DND-41 (cell line): ENCODE results near the gene MEGF6.
A peak's percentile ranks its signal among the peaks of the same experiment; 100 is the strongest.

Experiments used
- ATAC-seq: fragments of 200-7000 bp; cut with Tn5 transposase; 3 replicates; pipeline ENCODE4 v1.9.1; 2021; ENCODE audit warnings: low read depth; ENCODE audit not compliant: insufficient read depth
- DNase-seq: peaks from one replicate; pipeline ENCODE4 v3.0.0-alpha.2; 2020
- H2AFZ ChIP-seq: 2 replicates; pipeline ENCODE4 v1.6.0; 2012; ENCODE audit warnings: low read depth, low read length
- H3K27ac ChIP-seq: 2 replicates; pipeline ENCODE4 v1.5.1; 2012; ENCODE audit warnings: low read length, inconsistent platforms
- H3K27me3 ChIP-seq: fragments of 200-600 bp; sonication (generic); 2 replicates; pipeline ENCODE4 v1.6.0; 2012; ENCODE audit warnings: low read length, mild to moderate bottlenecking, inconsistent platforms; ENCODE audit not compliant: insufficient read depth, poor library complexity
- H3K36me3 ChIP-seq: 2 replicates; pipeline ENCODE4 v1.5.1; 2012; ENCODE audit warnings: low read length, inconsistent platforms; ENCODE audit not compliant: insufficient read depth
- H3K4me1 ChIP-seq: 2 replicates; pipeline ENCODE4 v1.5.1; 2012; ENCODE audit warnings: mild to moderate bottlenecking, low read length; ENCODE audit not compliant: insufficient read depth
- H3K4me2 ChIP-seq: 2 replicates; pipeline ENCODE4 v1.6.0; 2012; ENCODE audit warnings: mild to moderate bottlenecking, moderate library complexity, low read length, inconsistent platforms; ENCODE audit not compliant: insufficient read depth
- H3K4me3 ChIP-seq, 2 experiments: fragments of 200-600 bp in 1 of 2; shearing (Covaris generic) in 1 of 2; 2 replicates each; pipeline ENCODE4 v1.5.1; 2012 to 2016; ENCODE audit warnings: inconsistent platforms in 2 of 2, low read length in 2 of 2, mild to moderate bottlenecking in 2 of 2, low read depth in 1 of 2, moderate library complexity in 1 of 2
- H3K79me2 ChIP-seq: 2 replicates; pipeline ENCODE4 v1.6.0; 2012; ENCODE audit warnings: low read length, inconsistent platforms; ENCODE audit not compliant: insufficient read depth
- H3K9ac ChIP-seq: 2 replicates; pipeline ENCODE4 v1.6.0; 2012; ENCODE audit warnings: low read depth, mild to moderate bottlenecking, inconsistent platforms, low read length, moderate library complexity
- H3K9me3 ChIP-seq: 2 replicates; pipeline ENCODE4 v1.5.1; 2012; ENCODE audit warnings: low read length, moderate library complexity, mild to moderate bottlenecking, inconsistent platforms; ENCODE audit not compliant: insufficient read depth, severe bottlenecking
- H4K20me1 ChIP-seq: 2 replicates; pipeline ENCODE4 v1.6.0; 2012; ENCODE audit warnings: low read length; ENCODE audit not compliant: insufficient read depth
- CTCF ChIP-seq: IDR thresholded peaks from 2 replicates; pipeline ENCODE4 v1.5.1; 2012; ENCODE audit warnings: borderline replicate concordance, low read length, moderate library complexity, mild to moderate bottlenecking; ENCODE audit not compliant: poor library complexity, severe bottlenecking; ENCODE audit errors: extremely low read depth
- EZH2 ChIP-seq: IDR thresholded peaks from 3 replicates; pipeline ENCODE4 v1.6.1; 2012; ENCODE audit warnings: borderline replicate concordance, low read depth, mild to moderate bottlenecking, moderate library complexity, low read length, inconsistent platforms; ENCODE audit not compliant: severe bottlenecking

The MEGF6 gene

GRCh38 chr1:3566003-3566885, 45.1 kb downstream of the MEGF6 start:
- Histone ChIP-seq H3K4me2 (no peak overlapping the region), H3K27ac (no peak overlapping the region), H4K20me1 (peaks cover 7% of the 10 kb centered on the region; the same call in 1 of the 2 replicates), H3K36me3 (no peaks in the 10 kb centered on the region), H3K9ac (no peak overlapping the region), H3K27me3 (no peaks in the 10 kb centered on the region), H3K4me3 (no peak overlapping the region), H3K79me2 (no peaks in the 10 kb centered on the region), H2AFZ (no peak overlapping the region), H3K9me3 (no peaks in the 10 kb centered on the region), H3K4me1 (no peaks in the 10 kb centered on the region)
- ATAC-seq, result no peak
- TF ChIP-seq CTCF (no peak), EZH2 (no peak)
- DNase-seq, result no peak

GRCh38 chr1:3564921-3565831, 46.1 kb downstream of the MEGF6 start:
- TF ChIP-seq EZH2 (no peak), CTCF (peak; percentile 91)
- no peaks in the 10 kb centered on the region for H3K9me3 ChIP-seq
- DNase-seq (peak; percentile 28), ATAC-seq (peak; percentile 74)
- no peak overlapping the region for H3K9ac ChIP-seq
- no peak overlapping the region for H2AFZ ChIP-seq
- H4K20me1 ChIP-seq, result peaks cover 7% of the 10 kb centered on the region; the same call in 1 of the 2 replicates
- H3K27ac ChIP-seq, result no peak overlapping the region
- no peaks in the 10 kb centered on the region for H3K4me1 ChIP-seq
- H3K4me2 ChIP-seq, result no peak overlapping the region
- no peaks in the 10 kb centered on the region for H3K36me3 ChIP-seq
- no peaks in the 10 kb centered on the region for H3K27me3 ChIP-seq
- H3K4me3 ChIP-seq, result no peak overlapping the region
- H3K79me2 ChIP-seq, result no peaks in the 10 kb centered on the region

GRCh38 chr1:3563610-3564009, 47.7 kb downstream of the MEGF6 start:
- Histone ChIP-seq H2AFZ (no peak overlapping the region), H3K4me3 (no peak overlapping the region), H3K79me2 (no peaks in the 10 kb centered on the region), H3K27ac (no peak overlapping the region), H3K4me2 (no peak overlapping the region), H4K20me1 (peaks cover 4% of the 10 kb centered on the region; the same call in 1 of the 2 replicates), H3K4me1 (no peaks in the 10 kb centered on the region), H3K36me3 (no peaks in the 10 kb centered on the region), H3K27me3 (no peaks in the 10 kb centered on the region), H3K9ac (no peak overlapping the region), H3K9me3 (no peaks in the 10 kb centered on the region)
- TF ChIP-seq CTCF (no peak), EZH2 (no peak)
- ATAC-seq, result no peak
- DNase-seq, result no peak
